Fibroblast of the conjunctiva (primary cell): Measurements from ENCODE around the gene GEMIN7.

Experiments
- DNase-seq: peaks from one replicate; pipeline ENCODE4 v3.0.0-alpha.2; 2010; ENCODE audit warnings: low read depth

Gene GEMIN7

GRCh38 chr19:45061965-45062364 is 17.1 kb upstream of the GEMIN7 start:
- no peak for DNase-seq

- no peak for DNase-seq
Observed at GRCh38 chr19:45063851-45064801, 14.9 kb upstream of the GEMIN7 start.

- no peak for DNase-seq
Observed at GRCh38 chr19:45066921-45067661, 12.0 kb upstream of the GEMIN7 start.

- DNase-seq: no peak
Observed at GRCh38 chr19:45068041-45068440, 11.0 kb upstream of the GEMIN7 start.

- peak; percentile 17 for DNase-seq
Observed at GRCh38 chr19:45069056-45069455, 10.0 kb upstream of the GEMIN7 start.

GRCh38 chr19:45070214-45070613 is 8.8 kb upstream of the GEMIN7 start:
- no peak for DNase-seq

GRCh38 chr19:45070861-45071544 is 8.1 kb upstream of the GEMIN7 start:
- DNase-seq: no peak

GRCh38 chr19:45071545-45071938 is 7.5 kb upstream of the GEMIN7 start:
- DNase-seq: no peak

- no peak for DNase-seq
Observed at GRCh38 chr19:45071969-45072790, 6.9 kb upstream of the GEMIN7 start.

- DNase-seq: no peak
Observed at GRCh38 chr19:45074744-45075300, 4.2 kb upstream of the GEMIN7 start.

GRCh38 chr19:45075301-45076028 is 3.6 kb upstream of the GEMIN7 start:
- DNase-seq: peak; percentile 20

- DNase-seq: peak; percentile 10
Observed at GRCh38 chr19:45076029-45076850, 2.8 kb upstream of the GEMIN7 start, which contains the start of gene ZNF296. Gene ZNF296, minus strand, starts transcription at chr19:45076478. Its CDS starts 105 bp downstream, at chr19:45076373.

GRCh38 chr19:45076851-45077730 is 2.0 kb upstream of the GEMIN7 start:
- no peak for DNase-seq

GRCh38 chr19:45078390-45079062 is 534 bp upstream of the GEMIN7 start:
- no peak for DNase-seq

- DNase-seq: no peak
Observed at GRCh38 chr19:45079911-45080370, 881 bp downstream of the GEMIN7 start.

GRCh38 chr19:45082170-45082569 is 3.1 kb downstream of the GEMIN7 start:
- DNase-seq: no peak

- no peak for DNase-seq
Observed at GRCh38 chr19:45086480-45086879, 7.4 kb downstream of the GEMIN7 start.

GRCh38 chr19:45087531-45087930 is 8.5 kb downstream of the GEMIN7 start:
- DNase-seq: no peak
